Measurements from ENCODE around the gene APP.

APP gene

GRCh38 chr21:25944672-25945213 is 225.8 kb downstream of the APP start:
- Histone ChIP-seq H3K4me3 (ENCODE audit: low read depth, low read length) (no peak overlapping the region), H3K27me3 (no peaks in the 10 kb centered on the region), H3K36me3 (peaks cover 13% of the 10 kb centered on the region), H3K4me1 (peaks cover 4% of the 10 kb centered on the region), H3K9me3 (no peaks in the 10 kb centered on the region)
- no peak for DNase-seq
- no peak for TF ChIP-seq CTCF (IDR thresholded peaks at IDR 0.05; ENCODE audit: low read depth, low read length)

- H3K4me1 ChIP-seq = peaks cover 11% of the 10 kb centered on the region
- H3K27me3 ChIP-seq = no peaks in the 10 kb centered on the region
- peaks cover 13% of the 10 kb centered on the region for H3K36me3 ChIP-seq
- no peaks in the 10 kb centered on the region for H3K9me3 ChIP-seq
- no peak for DNase-seq
- no peak for TF ChIP-seq CTCF (IDR thresholded peaks at IDR 0.05; ENCODE audit: low read depth, low read length)
- no peak overlapping the region for H3K4me3 ChIP-seq (ENCODE audit: low read depth, low read length)
These were observed 226.5 kb downstream of the APP start for GRCh38 chr21:25944082-25944481.

- DNase-seq = no peak
- Histone ChIP-seq H3K36me3 (peaks cover 13% of the 10 kb centered on the region; the same call in 1 of the 2 replicates), H3K27me3 (no peaks in the 10 kb centered on the region), H3K4me3 (ENCODE audit: low read depth, low read length) (no peak overlapping the region), H3K4me1 (peaks cover 17% of the 10 kb centered on the region), H3K9me3 (no peaks in the 10 kb centered on the region)
- TF ChIP-seq CTCF (IDR thresholded peaks at IDR 0.05; ENCODE audit: low read depth, low read length) = no peak
These were observed 228.4 kb downstream of the APP start for GRCh38 chr21:25942135-25942534.

- DNase-seq = no peak
- H3K4me1 ChIP-seq = peaks cover 17% of the 10 kb centered on the region
- TF ChIP-seq CTCF (IDR thresholded peaks at IDR 0.05; ENCODE audit: low read depth, low read length) = no peak
- H3K9me3 ChIP-seq = no peaks in the 10 kb centered on the region
- H3K27me3 ChIP-seq = no peaks in the 10 kb centered on the region
- H3K4me3 ChIP-seq (ENCODE audit: low read depth, low read length) = no peak overlapping the region
- peaks cover 11% of the 10 kb centered on the region for H3K36me3 ChIP-seq
These were observed 231.2 kb downstream of the APP start for GRCh38 chr21:25939396-25939761.

- H3K4me3 ChIP-seq (ENCODE audit: low read depth, low read length) = no peak overlapping the region
- H3K36me3 ChIP-seq = peaks cover 11% of the 10 kb centered on the region
- no peaks in the 10 kb centered on the region for H3K27me3 ChIP-seq
- peak; percentile 35 for DNase-seq
- H3K9me3 ChIP-seq = no peaks in the 10 kb centered on the region
- H3K4me1 ChIP-seq = peaks cover 17% of the 10 kb centered on the region
- TF ChIP-seq CTCF (IDR thresholded peaks at IDR 0.05; ENCODE audit: low read depth, low read length) = no peak
These were observed 231.7 kb downstream of the APP start for GRCh38 chr21:25938658-25939395.

- no peaks in the 10 kb centered on the region for H3K9me3 ChIP-seq
- H3K36me3 ChIP-seq = peaks cover 6% of the 10 kb centered on the region; the same call in 1 of the 2 replicates
- peaks cover 17% of the 10 kb centered on the region for H3K4me1 ChIP-seq
- no peaks in the 10 kb centered on the region for H3K27me3 ChIP-seq
- no peak overlapping the region for H3K4me3 ChIP-seq (ENCODE audit: low read depth, low read length)
- DNase-seq = no peak
- no peak for TF ChIP-seq CTCF (IDR thresholded peaks at IDR 0.05; ENCODE audit: low read depth, low read length)
These were observed 233.8 kb downstream of the APP start for GRCh38 chr21:25936776-25937175.
